Renal pelvis (tissue), 4 donors: ENCODE results near the gene SLC1A4. TPM values are rescaled to one million over a fixed set of nuclear protein-coding genes. Genes with fewer than 3 reads are reported as not detected.
"Not testable (repeated sequence)": the region's sequence is repeated elsewhere in the genome, so short reads cannot be mapped to it uniquely, and the experiment has no call there.

Source experiments
- DNase-seq: peaks from one replicate; pipeline ENCODE4 v3.0.0-alpha.2; 2013
- polyA plus RNA-seq, 3 donors: library from polyadenylated mRNA; unstranded; fragments of 120-200 nt; gene quantifications; one replicate each; pipeline ENCODE4 v1.2.1, GENCODE V29; 2013; ENCODE audit not compliant: insufficient read length in 3 of 3

Gene SLC1A4
- polyA plus RNA-seq, 3 donors, result 5.9 to 9.0 (median 7.0) TPM

GRCh38 chr2:64989982-64990614 lies 899 bp downstream of the SLC1A4 start:
- no peak for DNase-seq

DNA sequence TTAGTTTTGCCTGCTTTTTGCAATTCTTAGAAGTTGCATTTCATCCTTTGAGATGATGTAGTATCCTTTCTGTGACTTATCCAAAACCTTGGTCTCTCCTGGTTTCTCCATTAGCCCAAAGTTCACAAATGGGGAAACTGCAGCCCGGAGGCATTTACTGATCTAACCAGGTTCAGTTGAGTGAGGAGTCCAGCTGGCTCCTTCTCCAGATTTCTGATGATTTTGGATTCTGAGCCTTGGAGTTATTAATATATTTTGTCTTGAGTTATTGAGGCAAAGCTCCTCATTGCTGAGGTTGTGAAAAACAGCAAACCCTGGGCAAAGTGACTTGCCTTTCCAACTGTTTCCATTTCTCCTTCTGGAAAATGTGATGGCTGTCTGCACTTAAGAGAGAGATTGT lies 1.7 kb downstream of the SLC1A4 start:
- no peak for DNase-seq

- no peak for DNase-seq
Observed at GRCh38 chr2:64992218-64992617, 3.0 kb downstream of the SLC1A4 start.

DNA sequence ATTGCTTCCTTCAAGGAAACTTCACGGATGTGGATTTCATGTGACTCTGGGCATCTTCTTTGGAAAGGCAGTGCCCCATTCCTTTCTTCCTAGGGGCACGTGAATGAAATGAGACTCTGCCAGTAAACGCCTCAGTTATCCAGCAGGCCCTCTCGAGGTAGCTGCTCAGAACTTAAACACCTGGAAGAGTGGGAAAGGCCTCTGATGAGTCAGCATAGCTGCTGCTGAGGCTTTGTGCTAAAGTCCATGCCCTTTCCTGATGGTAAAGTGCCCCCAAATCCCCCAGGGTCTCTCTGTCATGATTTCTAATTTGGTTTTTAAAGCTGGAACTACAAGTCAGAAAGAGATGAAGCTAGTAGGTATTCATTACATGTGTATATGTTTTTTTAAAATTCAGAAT lies 3.8 kb downstream of the SLC1A4 start:
- no peak for DNase-seq

DNA sequence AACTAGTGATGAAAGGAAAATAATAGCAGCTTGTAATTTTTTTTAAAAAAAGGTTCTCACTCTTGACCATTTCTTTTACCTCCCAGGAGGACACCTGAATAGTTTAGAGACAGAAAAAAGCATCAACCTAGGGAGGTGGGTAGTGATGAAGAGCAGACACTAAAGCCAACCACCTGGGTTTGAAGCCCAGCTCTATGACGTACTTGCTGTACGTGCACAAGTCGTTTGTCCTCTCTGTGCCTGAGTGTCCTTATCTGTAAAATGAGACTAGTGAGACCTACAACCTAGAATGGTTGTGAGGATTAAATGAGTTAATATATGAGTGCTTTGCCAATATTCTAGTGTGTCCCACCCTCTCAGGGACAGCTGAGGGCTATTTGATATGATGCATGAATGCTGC lies 5.8 kb downstream of the SLC1A4 start:
- DNase-seq, result no peak

- no peak for DNase-seq
Observed at GRCh38 chr2:64996871-64997307, 7.7 kb downstream of the SLC1A4 start.

DNA sequence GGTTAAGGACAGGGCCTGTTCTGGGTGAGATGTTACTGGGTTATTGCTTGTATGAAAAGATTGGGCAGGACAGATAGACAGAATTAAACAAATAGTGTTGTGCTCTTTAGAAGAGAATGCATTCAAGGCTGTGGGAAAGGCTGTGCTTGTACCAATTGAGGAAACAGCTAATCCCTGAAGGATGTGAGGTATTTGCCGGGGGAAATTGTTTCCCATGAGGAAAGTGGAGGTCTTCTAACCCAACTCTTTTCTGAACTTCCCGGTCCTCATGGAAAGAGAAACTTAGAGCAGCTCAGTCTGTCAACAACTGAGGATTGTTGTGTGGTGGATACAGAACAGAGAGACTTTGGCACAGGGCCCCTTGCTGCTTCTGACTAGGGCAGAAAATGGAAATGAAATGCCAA lies 9.5 kb downstream of the SLC1A4 start:
- DNase-seq, result no peak

- no peak for DNase-seq
Observed at GRCh38 chr2:64999754-65000153, 10.6 kb downstream of the SLC1A4 start.

- no peak for DNase-seq
Observed at GRCh38 chr2:65000644-65001043, 11.4 kb downstream of the SLC1A4 start.

DNA sequence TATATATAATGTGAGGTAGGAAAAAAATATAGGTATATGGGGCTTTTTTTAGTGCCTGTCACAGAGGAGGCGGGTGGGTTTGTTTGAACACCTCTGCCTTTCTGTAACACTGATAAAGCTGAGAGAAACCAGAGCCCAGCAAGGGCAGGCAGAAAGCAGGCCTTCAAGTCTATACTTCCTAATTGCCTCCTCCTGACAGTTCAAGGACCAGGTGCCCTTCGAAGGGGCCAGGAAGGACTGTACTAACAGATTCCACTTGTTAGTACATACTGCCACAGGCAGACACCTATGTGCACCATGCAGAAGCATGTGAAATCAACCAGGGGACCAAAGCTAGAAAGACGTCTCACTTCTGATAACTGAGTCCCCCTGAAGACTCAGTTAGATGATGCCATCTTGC lies 13.8 kb downstream of the SLC1A4 start:
- no peak for DNase-seq

GRCh38 chr2:65004232-65004631 lies 15.0 kb downstream of the SLC1A4 start:
- not testable (repeated sequence) for DNase-seq

DNA sequence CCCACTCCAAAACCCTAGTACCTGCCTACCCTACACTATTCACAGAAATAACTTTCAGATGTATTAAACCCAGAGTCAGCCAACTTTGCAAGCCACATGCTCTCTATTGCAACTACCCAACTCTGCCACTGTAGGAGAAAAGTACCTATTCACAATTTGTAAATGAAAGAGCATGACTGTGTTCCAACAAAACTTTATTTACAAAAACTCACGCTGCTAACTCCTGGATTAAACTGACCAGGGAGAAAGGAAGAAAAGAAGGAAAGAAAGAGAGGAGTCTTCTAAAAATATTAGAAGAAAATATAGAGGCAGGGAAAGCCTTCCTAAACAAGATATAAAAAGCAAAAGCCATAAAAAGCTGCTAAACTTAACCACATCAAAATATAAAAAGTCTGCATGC lies 24.6 kb downstream of the SLC1A4 start:
- DNase-seq, result no peak

DNA sequence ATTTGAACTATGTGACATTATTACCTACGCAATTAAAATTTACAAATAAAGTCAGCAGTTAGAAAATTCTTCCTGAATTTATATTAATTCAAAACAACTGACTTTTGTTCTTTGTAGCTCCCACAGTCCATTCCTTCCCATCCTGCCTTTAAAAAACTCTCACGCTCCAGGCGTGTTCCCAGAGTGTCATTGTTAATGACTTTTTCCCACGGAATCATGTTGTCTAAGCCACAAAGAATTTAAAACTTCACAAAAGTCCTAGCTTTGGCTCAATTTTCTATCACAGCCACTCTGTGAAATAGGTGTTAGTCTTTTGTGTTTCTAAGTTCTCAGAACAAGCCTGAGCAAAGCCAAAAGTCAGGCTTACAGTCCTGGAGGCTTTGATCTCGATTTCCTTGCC lies 26.5 kb downstream of the SLC1A4 start:
- DNase-seq, result no peak

- DNase-seq, result no peak
Observed at GRCh38 chr2:65016789-65017188, 27.6 kb downstream of the SLC1A4 start.

GRCh38 chr2:65017335-65017734 lies 28.1 kb downstream of the SLC1A4 start:
- no peak for DNase-seq

DNA sequence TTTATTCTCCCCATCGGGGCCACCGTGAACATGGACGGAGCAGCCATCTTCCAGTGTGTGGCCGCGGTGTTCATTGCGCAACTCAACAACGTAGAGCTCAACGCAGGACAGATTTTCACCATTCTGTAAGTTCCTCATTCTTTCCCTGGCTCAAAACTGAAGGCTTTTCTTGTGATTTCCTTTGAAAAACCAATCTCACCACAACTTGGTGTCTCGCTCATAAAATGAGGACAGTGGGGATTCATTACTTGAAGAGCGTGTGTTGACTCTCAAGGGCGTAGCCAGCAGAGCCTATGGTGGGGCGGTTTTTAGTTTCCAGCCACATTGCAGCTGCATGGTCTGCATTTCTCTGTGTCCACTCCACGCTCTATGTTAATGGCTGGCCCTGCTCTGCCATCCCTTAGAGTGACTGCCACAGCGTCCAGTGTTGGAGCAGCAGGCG lies 29.0 kb downstream of the SLC1A4 start:
- DNase-seq, result no peak

GRCh38 chr2:65019010-65019409 lies 29.8 kb downstream of the SLC1A4 start:
- no peak for DNase-seq

- no peak for DNase-seq
Observed at GRCh38 chr2:65019675-65020195, 30.5 kb downstream of the SLC1A4 start.

DNA sequence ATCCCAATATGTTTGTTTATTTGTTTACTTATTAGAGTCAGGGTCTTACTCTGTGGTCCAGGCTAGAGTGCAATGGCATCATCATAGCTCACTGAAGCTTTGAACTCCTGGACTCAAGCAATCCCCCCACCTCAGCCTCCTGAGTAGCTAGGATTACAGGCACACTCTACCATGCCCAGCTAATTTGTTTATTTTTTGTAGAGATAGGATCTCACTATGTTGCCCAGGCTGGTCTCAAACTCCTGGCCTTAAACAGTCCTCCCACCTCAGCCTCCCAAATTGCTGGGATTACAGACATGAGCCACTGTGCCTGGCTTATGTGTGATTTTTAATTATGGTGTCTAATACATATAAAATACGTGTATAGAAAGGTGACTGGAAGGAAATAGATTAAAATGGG lies 31.1 kb downstream of the SLC1A4 start:
- not testable (repeated sequence) for DNase-seq

DNA sequence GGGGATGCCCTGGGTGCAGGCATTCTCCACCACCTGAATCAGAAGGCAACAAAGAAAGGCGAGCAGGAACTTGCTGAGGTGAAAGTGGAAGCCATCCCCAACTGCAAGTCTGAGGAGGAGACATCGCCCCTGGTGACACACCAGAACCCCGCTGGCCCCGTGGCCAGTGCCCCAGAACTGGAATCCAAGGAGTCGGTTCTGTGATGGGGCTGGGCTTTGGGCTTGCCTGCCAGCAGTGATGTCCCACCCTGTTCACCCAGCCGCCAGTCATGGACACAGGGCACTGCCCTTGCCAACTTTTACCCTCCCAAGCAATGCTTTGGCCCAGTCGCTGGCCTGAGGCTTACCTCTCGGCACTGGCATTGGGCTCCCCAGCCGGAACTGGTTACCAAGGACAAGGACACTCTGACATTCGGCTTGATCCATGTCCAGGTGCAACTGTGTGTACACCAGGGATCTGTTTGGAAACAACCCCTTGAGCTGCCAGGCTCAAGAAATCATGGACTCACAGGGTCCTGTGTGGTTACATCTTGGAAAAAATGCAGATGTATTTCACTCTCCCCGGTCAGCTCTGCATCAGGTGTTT lies 31.8 kb downstream of the SLC1A4 start:
- DNase-seq, result no peak

- DNase-seq, result no peak
Observed at GRCh38 chr2:65021709-65022108, 32.5 kb downstream of the SLC1A4 start.

DNA sequence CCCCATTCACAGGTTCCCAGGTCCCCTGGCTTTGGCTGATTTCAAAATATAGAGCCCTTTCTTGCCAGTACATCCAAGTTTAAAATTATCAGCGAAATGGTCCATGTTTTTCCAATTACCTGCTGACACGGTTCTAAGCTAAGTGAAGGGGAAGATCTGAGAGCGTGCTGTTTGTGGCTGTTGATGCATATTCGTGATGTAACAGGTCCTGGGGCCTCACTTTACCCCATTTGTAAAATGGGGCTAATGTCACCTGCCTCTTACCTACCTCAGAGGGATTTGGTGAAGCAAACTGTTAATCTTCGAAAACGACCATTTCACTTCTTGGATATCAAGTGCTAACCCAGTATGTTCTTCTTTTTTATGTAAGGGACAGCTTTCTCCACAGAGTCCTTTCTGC lies 33.0 kb downstream of the SLC1A4 start:
- DNase-seq, result no peak

DNA sequence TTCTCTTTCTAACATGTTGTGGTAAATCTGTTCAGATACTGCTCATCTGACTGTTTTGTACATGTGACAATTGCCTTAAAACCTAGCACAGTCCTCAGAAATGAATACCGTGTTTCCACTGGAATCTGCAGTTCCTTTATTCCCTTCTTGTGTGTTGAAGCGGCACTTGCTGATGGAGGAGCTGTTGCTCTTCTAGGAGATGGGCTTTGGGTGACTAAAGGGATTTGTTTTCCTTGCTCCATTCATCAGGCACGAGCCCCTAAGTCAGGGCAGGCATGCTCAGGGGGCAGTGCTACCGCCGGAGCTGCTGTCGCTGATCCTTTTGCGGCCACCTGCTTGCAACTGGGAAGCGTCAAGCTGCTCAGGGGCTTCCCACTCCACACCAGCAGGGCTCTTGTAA lies 34.5 kb downstream of the SLC1A4 start:
- no peak for DNase-seq
